Left ventricle myocardium inferior (tissue), 1 donor: ENCODE data around the gene KCNK7. TPM values are rescaled to one million over a fixed set of nuclear protein-coding genes. Genes with fewer than 3 reads are reported as not detected.

ENCODE experiments used
- DNase-seq: peaks from one replicate; pipeline ENCODE4 v3.0.0-alpha.2; 2020
- H3K27ac ChIP-seq: fragments of 200-600 bp; replicated peaks from 2 replicates; pipeline ENCODE4 v1.8.0; 2021
- H3K27me3 ChIP-seq: fragments of 200-600 bp; 2 replicates; pipeline ENCODE4 v1.8.0; 2021; ENCODE audit warnings: low read depth
- H3K36me3 ChIP-seq: fragments of 200-600 bp; 2 replicates; pipeline ENCODE4 v1.8.0; 2021
- H3K4me1 ChIP-seq: fragments of 200-600 bp; 2 replicates; pipeline ENCODE4 v1.8.0; 2021
- H3K4me3 ChIP-seq: fragments of 200-600 bp; 2 replicates; pipeline ENCODE4 v1.8.0; 2021; ENCODE audit warnings: mild to moderate bottlenecking, moderate library complexity
- H3K9me3 ChIP-seq: fragments of 200-600 bp; replicated peaks from 2 replicates; pipeline ENCODE4 v1.8.0; 2021
- intact Hi-C: fragments of 100-400 bp; cut with micrococcal nuclease; formaldehyde crosslinking; loops from one replicate; pipeline ENCODE4 v1.11.0; 2022
- total RNA-seq: library from RNA; stranded (reverse); fragmentation: NEBNext Ultra II Directional; extraction: Animal tissue kit (Norgen Biotek cat#: 25700); gene quantifications from one replicate; pipeline ENCODE4 v1.2.1, GENCODE V29; 2021
- TF ChIP-seq, protein P1 (sequence below): fragments of 200-600 bp; IDR thresholded peaks from 2 replicates; pipeline ENCODE4 v1.8.0; 2021; ENCODE audit warnings: antibody characterized with exemption, mild to moderate bottlenecking, borderline replicate concordance
- donor health status: DM: no; HTN: yes; CAD: no; lungs with severe emphysema.

Gene KCNK7
- total RNA-seq, 1 donor from 2014 or later, result 0.85 TPM

DNA sequence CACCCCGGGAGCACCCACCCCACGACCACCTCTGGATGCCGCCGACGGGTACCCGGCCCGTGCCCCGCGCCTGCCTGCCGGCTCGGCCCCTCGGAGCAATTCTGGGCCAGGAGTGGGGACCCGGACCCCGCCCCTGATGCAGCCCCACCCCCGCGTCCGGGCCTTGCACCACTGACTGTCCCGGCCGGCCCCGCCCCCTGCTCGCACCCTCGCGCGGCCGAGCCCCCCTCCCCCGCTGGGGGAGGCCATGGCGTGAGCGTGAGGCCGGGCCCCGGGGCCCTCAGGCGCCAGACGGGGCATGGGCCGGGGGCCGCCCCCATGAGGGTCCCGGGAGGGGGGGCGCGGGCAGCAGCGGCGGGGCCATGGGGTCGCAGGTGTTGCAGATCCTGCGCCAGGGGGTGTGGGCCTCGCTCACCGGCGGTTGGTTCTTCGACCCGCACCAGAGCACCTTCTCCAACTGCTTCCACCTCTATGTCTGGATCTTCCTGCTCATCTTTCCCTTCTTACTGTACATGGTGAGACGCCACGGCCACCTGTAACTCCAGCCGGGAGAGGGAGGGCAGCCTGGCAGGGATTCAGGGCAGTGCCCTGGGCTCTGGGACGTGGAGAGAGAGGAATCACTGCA lies 20.5 kb upstream of the KCNK7 start:
- DNase-seq, result peak; percentile 58
- H3K36me3 ChIP-seq, result peaks cover 56% of the 10 kb centered on the region
- peaks cover 60% of the 10 kb centered on the region for H3K4me1 ChIP-seq

DNA sequence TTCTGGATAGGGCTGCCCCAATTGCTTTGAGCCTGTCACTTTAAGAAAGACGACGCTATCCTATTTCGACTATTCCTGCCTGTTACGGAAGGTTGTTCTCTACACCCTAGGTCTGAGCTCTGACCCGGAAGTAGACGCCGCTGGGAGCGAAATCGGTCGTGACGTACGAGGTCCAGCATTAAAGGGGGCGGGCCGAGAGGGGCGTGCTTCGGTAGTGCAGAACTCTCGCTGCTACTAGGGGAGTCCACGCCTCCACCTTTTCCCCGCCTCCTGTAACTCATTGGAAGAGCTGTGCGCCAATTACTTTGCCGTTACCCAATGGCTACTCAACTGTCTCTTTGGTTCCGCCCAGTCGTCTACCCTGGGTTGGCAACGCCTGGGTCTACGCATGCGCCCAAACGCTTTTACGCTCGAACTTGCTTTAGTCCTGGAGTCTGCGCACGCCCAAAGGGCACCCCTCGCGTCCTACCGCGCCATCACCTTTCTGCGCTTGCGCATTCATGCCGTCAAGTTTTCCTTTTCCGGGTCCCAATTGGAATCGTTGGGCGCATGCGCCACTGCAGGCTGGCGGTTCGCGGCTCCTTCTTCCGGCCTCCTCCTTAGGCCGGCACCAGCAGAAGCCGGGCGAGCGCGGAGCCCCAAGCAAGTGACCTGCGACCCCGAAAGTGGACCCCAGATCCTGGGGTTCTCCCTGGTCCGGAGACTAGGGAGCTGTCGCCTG lies 19.8 kb upstream of the KCNK7 start, which contains the start of gene PCNX3:
Gene PCNX3, plus strand, starts transcription at position 548 of the 721 bp plus-strand sequence. CDS start 536 bp downstream, outside the sequence.
- Histone ChIP-seq H3K36me3 (peaks cover 55% of the 10 kb centered on the region), H3K27me3 (no peaks in the 10 kb centered on the region), H3K27ac (peak within 1 kb of the TSS; percentile 94), H3K4me3 (peak within 1 kb of the TSS; percentile 93), H3K4me1 (peaks cover 67% of the 10 kb centered on the region), H3K9me3 (no peaks in the 10 kb centered on the region)
- intact Hi-C loops, result no loop called here
- peak; percentile 100 for DNase-seq
- TF ChIP-seq, protein P1, sequence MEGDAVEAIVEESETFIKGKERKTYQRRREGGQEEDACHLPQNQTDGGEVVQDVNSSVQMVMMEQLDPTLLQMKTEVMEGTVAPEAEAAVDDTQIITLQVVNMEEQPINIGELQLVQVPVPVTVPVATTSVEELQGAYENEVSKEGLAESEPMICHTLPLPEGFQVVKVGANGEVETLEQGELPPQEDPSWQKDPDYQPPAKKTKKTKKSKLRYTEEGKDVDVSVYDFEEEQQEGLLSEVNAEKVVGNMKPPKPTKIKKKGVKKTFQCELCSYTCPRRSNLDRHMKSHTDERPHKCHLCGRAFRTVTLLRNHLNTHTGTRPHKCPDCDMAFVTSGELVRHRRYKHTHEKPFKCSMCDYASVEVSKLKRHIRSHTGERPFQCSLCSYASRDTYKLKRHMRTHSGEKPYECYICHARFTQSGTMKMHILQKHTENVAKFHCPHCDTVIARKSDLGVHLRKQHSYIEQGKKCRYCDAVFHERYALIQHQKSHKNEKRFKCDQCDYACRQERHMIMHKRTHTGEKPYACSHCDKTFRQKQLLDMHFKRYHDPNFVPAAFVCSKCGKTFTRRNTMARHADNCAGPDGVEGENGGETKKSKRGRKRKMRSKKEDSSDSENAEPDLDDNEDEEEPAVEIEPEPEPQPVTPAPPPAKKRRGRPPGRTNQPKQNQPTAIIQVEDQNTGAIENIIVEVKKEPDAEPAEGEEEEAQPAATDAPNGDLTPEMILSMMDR, result no peak

More for the DNA sequence above, 20.5 kb upstream of the KCNK7 start:
- TF ChIP-seq, protein P1, result no peak
- no peaks in the 10 kb centered on the region for H3K9me3 ChIP-seq
- H3K4me3 ChIP-seq, result peak overlapping the region; percentile 93
- intact Hi-C loops, result no loop called here
- peak overlapping the region; percentile 94 for H3K27ac ChIP-seq
- no peaks in the 10 kb centered on the region for H3K27me3 ChIP-seq

DNA sequence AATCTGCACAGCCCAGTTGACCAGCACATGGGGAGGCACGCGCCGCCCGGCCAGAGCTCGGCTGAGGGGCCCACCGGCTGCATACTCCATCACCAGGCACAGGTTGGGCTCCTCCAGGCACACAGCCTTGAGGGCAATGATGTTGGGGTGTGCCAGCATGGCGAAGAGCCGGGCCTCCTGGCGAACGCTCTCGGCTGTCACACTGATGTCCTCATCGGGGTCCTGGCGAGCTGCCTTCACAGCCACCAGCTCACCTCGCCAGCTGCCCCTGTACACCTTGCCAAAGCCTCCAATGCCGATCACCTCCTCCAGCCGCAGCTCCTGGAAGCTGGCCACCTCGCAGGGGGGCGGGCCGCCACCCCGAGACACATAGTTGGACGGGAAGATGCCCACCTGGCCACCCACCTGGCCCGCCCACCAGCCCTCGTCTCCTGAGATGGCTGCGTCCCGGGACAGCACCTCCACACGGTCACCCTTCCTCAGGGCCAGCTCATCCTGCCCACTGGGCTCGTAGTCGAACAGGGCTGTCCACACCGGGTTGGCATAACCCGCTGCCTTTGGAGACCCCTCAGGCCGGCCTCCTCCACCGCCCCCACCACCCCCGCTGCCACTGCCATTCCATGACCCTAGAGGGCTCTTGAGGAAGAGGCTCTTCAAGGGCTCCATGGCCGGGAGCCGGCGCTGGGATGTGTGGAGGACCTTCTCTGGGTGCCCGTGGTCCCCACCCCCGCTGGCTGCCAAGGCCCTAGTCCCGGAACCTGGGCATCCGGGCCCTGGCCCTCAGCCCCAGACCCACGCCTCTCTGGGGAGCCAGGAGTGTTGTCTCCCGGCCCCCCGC lies 17.7 kb upstream of the KCNK7 start:
- no peak for DNase-seq
- Histone ChIP-seq H3K4me3 (peak overlapping the region; percentile 93), H3K9me3 (no peaks in the 10 kb centered on the region), H3K36me3 (peaks cover 55% of the 10 kb centered on the region), H3K27me3 (no peaks in the 10 kb centered on the region), H3K27ac (peak overlapping the region; percentile 94), H3K4me1 (peaks cover 88% of the 10 kb centered on the region)
- TF ChIP-seq, protein P1, result no peak
- intact Hi-C loops, result no loop called here

DNA sequence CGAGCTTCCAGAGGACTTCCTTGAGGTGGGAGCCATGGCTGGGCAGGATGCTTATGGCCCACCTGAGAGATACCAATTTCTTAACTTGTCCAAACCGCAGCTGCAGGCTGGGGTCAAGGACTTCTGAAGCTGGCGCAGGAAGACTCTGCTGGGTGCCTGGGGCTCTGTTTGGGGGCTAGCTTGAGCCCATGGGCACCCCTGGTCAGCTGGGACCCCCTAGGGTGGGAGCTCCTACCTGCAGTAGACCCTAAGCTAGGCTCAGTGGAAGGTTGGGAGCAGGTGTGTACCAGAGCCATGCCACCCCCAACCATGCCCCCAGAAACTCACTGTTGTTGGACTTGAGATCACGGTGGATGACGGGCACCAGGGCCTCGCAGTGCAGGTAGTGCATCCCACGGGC lies 17.1 kb upstream of the KCNK7 start:
- peak overlapping the region; percentile 93 for H3K4me3 ChIP-seq
- H3K27ac ChIP-seq, result peak overlapping the region; percentile 94
- H3K36me3 ChIP-seq, result peaks cover 55% of the 10 kb centered on the region
- no peak for DNase-seq
- H3K4me1 ChIP-seq, result peaks cover 91% of the 10 kb centered on the region
- no peaks in the 10 kb centered on the region for H3K27me3 ChIP-seq
- no peaks in the 10 kb centered on the region for H3K9me3 ChIP-seq
- TF ChIP-seq, protein P1, result no peak
- intact Hi-C loops, result no loop called here
